ENCODE measurements around the gene GHDC.
A peak's percentile ranks its signal among the peaks of the same experiment; 100 is the strongest.
"Not testable (repeated sequence)": the region's sequence is repeated elsewhere in the genome, so short reads cannot be mapped to it uniquely, and the experiment has no call there.

Gene GHDC, protein sequence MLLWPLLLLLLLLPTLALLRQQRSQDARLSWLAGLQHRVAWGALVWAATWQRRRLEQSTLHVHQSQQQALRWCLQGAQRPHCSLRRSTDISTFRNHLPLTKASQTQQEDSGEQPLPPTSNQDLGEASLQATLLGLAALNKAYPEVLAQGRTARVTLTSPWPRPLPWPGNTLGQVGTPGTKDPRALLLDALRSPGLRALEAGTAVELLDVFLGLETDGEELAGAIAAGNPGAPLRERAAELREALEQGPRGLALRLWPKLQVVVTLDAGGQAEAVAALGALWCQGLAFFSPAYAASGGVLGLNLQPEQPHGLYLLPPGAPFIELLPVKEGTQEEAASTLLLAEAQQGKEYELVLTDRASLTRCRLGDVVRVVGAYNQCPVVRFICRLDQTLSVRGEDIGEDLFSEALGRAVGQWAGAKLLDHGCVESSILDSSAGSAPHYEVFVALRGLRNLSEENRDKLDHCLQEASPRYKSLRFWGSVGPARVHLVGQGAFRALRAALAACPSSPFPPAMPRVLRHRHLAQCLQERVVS

DNA sequence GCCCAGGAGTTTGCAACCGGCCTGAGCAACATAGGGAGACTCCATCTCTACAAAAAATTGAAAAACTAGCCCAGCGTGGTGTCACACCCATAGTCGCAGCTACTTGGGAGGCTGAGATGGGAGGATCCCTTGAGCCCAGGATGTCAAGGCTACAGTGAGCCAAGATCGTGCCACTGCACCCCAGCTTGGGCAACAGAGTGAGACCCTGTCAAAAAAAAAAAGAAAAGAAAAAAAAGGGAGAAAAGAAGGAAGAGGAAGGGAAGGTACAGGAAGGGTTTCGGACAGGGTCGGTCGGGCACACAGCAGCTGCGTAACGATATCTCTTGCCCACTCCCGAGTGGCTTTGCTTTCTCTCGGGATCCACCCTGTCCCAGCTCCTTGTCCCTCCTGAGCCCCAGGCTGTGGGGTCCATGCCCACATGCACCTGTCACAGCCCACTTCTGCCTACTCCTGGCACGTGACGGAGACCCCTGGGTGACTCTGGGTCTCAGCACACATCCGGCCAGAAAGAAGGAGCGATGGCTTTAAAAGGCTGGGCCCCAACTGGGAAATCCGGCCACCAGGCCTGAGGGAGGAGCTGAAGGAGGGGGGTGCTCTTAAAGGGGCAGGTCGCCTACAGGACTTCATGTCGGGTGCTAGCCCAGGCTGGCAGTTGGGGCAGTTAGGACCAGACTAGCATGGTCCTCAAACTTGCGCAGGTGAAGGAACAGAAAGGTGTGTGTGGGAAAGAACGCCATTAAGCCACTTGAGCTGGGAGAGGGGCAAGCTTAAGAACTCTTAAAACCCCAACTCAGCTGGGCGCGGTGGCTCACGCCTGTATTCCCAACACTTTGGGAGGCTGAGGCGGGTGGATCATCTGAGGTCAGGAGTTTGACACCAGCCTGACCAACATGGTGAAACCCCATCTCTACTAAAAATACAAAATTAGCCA lies at the start of gene GHDC:
Gene GHDC (minus strand): TSS at position 526 of the 931 bp plus-strand sequence. CDS start 913 bp downstream, outside the sequence.
- DNase-seq: peak; percentile 69

GRCh38 chr17:42243493-42243982 lies 49.2 kb upstream of the GHDC start:
- no peak for DNase-seq

DNA sequence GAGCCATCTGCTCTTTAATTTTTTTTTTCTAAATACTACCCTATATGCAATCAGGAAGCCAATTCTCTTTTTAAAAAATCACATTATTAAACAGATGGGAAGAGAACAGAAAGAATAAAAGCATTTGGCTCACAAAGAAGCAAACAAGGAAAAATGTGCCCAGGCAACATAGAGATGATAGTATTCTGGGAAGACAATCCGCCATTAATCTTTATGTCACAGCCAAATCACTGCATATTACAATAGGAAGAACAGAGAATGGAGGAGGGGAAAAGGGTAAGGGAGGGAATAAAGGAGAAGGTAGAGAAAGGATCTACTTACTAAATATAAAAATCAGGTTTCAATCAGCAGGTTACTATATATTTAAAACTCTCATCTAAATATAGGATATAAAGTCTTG lies 47.6 kb upstream of the GHDC start:
- DNase-seq: no peak

DNA sequence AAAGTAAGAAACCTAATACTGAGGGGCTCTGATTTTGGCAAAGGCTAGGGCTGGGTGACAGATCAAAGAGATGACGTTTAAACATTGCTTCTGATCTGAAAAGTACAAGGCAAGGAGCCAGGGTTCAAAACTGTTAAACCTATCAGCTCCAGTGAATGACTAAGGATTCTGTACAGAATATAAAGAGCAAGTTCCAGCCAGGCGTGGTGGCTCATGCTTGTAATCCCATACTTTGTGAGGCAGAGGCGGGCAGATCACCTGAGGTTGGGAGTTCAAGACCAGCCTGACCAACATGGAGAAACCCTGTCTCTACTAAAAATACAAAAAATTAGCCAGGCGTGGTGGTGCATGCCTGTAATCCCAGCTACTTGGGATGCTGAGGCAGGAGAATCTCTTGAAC lies 46.6 kb upstream of the GHDC start:
- DNase-seq: not testable (repeated sequence)

- no peak for DNase-seq
These were observed 45.9 kb upstream of the GHDC start for GRCh38 chr17:42240201-42240600.

- DNase-seq: not testable (repeated sequence)
These were observed 45.3 kb upstream of the GHDC start for GRCh38 chr17:42239576-42239975.

DNA sequence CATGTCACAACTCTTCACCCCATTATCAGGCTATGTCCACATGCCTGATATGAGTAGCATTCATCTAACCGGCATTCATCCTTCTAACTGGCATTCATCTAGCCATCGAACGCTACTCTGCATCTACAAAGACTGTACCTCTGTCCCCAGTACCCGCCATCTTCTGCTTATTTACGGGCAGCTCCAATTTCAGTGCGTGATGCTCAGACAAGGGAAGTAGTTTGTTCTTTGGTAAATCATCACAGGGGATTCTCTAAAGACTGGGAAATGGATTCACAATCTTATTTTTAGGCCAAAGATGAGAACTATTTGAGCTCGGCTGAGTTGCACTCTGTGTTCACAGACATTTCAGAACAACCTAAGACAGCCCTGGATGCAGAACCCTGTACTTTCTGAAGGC lies 42.5 kb upstream of the GHDC start:
- DNase-seq: no peak

DNA sequence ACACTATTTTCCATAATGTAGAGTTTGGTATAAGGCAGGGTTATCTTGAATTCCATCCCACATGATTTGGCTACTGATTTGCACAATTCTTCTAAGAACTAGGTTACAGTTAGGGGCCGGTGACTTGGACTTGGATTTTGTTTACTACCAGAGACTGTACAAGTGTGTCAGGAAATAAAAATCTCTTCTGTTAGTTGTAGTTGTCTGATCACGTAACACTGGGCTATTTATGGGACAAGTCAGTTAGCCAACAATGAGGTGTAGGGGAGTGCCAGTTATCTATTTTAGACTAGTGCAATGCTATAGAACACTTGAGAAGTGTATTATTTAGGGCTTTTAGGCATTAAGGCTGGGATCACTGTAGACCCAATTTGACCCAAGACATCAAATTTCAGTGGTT lies 39.7 kb upstream of the GHDC start:
- no peak for DNase-seq

DNA sequence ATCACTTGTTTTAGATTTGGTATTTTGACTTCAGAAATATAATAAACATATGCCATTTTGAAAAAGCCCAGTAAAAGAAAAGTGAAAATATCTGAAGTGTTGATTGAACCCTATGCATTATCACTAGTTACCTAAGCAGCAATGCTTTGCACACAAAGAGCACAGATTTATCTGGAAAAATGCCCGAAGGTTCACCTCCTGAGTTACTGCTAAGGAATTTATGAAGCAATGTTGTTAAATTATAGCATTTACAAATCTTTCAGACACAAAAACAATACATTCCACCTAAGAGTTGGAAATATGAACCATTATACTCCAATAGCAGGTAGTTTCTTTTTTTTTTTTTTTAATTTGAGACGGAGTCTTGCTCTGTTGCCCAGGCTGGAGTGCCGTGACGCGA lies 38.9 kb upstream of the GHDC start:
- peak; percentile 64 for DNase-seq

- DNase-seq: no peak
These were observed 35.9 kb upstream of the GHDC start for GRCh38 chr17:42230225-42230624.

DNA sequence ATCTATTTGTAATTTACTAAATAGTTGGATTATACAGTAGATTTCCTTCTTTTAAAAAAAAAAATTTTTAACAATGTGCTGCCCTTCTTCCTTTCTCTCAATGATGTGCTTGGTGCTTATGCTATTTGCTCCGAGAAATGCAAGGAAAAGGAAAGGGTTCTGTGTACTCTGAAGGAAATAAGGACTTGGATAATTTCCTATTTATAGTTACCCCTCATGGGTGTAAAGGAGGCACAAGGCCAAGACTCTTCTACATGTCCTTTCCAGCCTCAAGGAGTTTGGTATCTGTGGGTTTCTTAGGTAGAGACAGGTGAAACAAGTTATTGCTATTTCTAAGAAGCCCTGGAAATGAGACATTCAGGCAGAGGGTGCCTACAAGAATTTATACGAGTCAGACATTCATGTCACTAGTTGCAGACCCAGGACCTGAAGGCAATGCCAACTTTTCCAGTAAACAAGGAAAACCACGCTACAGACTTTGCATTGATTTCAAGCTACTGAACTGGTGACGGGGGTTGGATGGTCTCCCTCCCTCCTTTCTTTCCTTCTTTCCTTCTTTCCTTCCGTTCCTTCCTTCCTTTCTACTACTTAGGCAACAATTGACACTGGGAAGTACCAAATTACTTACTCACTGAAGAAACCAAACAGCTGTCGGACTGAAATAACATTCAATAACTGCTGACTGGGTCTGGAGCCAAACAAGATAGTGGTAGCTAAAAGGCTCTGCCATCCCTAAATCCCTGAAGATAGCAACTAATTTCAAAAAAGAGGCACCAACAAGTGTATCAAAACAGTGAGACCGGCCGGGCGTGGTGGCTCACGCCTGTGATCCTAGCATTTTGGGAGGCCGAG lies 33.8 kb upstream of the GHDC start:
- DNase-seq: peak; percentile 3

DNA sequence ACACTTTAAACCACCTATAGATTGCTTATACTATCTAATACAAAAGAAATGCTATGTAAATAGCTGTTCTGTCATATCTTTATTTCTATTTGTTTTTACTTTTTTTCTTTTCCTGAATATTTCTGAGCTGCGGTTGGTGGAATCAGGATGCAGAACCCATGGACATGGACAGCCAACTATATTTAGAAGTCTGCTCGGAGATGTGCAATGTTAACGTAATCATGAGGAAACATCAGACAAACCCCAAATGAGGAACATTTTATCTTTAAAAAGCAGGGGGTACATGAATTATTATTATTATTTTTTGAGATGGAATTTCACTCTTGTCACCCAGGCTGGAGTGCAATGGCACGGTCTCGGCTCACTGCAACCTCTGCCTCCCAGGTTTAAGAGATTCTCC lies 31.4 kb upstream of the GHDC start:
- DNase-seq: no peak

- no peak for DNase-seq
These were observed 30.4 kb upstream of the GHDC start for GRCh38 chr17:42224651-42225050.

- peak; percentile 36 for DNase-seq
These were observed 27.8 kb upstream of the GHDC start for GRCh38 chr17:42221886-42222745.

GRCh38 chr17:42219280-42219679 lies 25.0 kb upstream of the GHDC start:
- DNase-seq: not testable (repeated sequence)

DNA sequence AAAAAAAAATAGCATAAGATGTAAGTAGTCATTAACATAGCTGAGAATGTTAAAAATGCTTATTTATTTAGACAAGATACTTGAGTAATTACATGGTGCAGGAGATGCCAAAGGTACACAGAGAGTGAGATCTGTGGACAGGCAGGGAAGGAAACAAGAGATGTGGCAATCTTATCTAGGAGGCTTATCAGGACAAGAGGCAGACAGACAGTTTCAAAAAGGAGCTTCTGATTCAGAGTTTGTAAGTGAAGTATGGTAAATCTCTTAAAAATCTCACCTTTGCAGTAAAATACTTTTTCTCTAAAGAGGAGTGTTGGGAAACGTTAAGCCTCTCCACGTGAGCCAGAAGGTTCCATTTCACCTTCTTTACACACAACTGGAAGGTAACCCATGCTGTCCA lies 19.9 kb upstream of the GHDC start:
- DNase-seq: no peak

DNA sequence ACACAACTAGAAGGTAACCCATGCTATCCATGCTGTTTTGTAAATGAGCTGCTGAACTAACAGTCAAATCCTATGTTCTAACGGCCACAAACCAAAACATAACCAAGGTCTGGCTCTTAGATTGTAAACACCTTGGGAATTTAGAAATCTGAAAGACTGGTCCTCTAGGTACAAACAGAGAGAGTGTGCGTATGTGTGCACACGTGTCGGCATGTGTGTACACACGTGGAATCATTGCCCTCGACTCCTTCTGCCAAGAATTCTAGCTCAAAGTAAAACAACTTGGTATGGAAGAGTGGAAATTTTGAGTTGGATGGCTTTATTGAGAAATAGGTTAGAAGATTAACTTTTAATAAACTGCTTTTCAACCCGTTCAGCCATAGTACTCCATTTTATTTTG lies 18.1 kb upstream of the GHDC start:
- no peak for DNase-seq

- peak; percentile 20 for DNase-seq
These were observed 17.6 kb upstream of the GHDC start for GRCh38 chr17:42211921-42212341.

DNA sequence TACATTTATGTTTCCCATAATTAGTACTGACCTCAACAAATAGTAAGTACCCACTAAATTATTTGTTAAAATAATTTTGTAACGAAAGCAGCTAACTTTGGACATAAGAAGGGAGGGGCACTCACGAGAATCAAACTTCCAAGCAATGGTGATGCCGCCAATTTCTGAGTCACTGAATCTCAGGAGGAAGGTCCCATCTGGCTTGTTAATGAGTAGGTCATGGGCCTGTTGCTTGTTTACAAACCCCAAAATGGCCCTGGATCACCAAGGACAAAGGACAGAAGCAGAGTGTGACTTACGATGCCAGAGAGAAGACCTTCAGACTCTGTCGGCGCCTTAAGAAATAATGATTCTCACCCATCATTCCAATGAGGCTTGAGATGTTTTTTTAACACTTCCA lies 15.8 kb upstream of the GHDC start:
- no peak for DNase-seq

DNA sequence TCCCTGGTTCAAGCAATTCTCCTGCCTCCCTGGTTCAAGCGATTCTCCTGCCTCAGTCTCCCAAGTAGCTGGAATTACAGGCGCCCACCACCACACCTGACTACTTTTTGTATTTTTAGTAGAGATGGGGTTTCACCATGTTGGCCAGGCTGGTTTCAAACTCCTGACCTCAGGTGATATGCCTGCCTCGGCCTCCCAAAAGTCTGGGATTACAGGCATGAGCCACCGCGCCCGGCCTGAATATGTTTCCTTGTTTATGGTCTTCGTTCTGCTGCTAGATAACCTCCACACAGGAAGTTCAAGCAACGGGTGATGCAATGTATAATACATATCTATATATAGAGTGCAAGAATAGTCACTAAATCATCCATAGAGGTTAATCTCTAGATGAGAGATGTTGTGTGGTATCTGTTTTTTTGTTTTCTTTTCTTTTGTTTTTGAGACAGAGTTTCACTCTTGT lies 11.9 kb upstream of the GHDC start:
- DNase-seq: not testable (repeated sequence)

DNA sequence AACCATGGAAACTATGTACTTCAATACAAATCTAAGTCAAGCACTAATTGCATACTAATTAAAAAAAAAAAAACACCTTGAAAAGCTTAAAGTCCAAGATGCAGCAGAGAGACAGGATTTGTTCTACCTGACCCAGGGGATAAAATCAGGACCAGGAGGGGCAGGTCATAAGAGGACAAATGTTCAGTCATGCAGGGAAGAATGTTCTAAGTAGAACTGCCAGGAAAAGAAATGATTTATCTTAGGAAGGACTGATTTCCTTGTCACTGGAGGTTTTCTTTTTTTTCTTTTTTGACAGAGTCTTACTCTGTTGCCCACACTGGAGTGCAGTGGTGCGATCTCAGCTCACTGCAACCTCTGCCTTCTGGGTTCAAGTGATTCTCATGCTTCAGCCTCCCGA lies 9.1 kb upstream of the GHDC start:
- DNase-seq: no peak
